ENCODE results near the gene ANXA3. TPM values are rescaled to one million over a fixed set of nuclear protein-coding genes. Genes with fewer than 3 reads are reported as not detected.

Gene ANXA3
- total RNA-seq, 4 donors from 2014 or later = 13.5 to 34.3 (median 21.2) TPM

DNA sequence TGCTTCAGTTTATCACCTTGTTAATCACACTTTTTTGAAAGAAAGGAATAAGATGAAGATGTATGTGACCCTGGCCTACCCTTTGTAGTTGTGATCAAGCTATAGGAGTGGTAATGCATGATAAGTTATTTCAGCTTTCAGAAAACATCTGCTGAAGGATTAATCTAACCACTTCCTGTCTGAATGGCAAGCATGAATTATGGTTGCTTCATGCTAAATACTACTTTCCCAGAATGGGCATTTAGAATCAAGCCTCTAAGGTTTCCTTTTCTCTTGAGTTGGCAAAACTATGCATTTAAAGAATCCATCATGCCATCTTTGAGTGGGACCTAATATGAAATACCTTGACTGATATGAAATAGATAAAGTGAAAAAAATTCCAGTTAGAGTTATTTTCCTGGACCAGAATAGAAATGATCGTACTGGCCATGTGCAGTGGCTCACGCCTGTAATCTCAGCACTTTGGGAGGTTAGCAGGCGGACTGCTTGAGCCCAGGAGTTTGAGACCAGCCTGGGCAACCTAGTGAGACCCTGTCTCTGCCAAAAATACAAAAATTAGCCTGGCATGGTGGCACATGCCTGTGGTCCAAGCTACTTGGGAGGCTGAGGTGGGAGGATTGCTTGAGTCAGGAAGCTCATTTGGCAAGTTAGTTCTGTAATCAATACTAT, 59.1 kb downstream of the ANXA3 start:
- DNase-seq (ENCODE audit: low spot score in 2 of 2) = no peak

GRCh38 chr4:78611215-78611558, 59.6 kb downstream of the ANXA3 start:
- TF ChIP-seq POLR2A (IDR thresholded peaks at IDR 0.05) (no peak), CTCF (IDR thresholded peaks at IDR 0.05) (no peak)
- no peak for DNase-seq (ENCODE audit: low spot score in 2 of 2)
- H3K4me3 ChIP-seq (ENCODE audit: low read depth, poor library complexity, severe bottlenecking) = no peak overlapping the region
- intact Hi-C loops (cut with DNase I; ENCODE audit: low total_unique reads) = loop anchor here (5.0 kb wide), 1 partner anchor 256 kb away; no protein-coding TSS in a partner anchor
- WGBS, 2 donors = 74 to 77% methylated on average over 2 of the region's 2 CpGs

More for the DNA sequence above, 59.1 kb downstream of the ANXA3 start:
- TF ChIP-seq POLR2A (IDR thresholded peaks at IDR 0.05) (no peak), CTCF (IDR thresholded peaks at IDR 0.05) (no peak)
- intact Hi-C loops (cut with DNase I; ENCODE audit: low total_unique reads) = loop anchor here (5.0 kb wide), 1 partner anchor 257 kb away; no protein-coding TSS in a partner anchor
- no peak overlapping the region for H3K4me3 ChIP-seq (ENCODE audit: low read depth, poor library complexity, severe bottlenecking)
- WGBS, 2 donors = 82 to 83% methylated on average over 3 of the region's 3 CpGs

DNA sequence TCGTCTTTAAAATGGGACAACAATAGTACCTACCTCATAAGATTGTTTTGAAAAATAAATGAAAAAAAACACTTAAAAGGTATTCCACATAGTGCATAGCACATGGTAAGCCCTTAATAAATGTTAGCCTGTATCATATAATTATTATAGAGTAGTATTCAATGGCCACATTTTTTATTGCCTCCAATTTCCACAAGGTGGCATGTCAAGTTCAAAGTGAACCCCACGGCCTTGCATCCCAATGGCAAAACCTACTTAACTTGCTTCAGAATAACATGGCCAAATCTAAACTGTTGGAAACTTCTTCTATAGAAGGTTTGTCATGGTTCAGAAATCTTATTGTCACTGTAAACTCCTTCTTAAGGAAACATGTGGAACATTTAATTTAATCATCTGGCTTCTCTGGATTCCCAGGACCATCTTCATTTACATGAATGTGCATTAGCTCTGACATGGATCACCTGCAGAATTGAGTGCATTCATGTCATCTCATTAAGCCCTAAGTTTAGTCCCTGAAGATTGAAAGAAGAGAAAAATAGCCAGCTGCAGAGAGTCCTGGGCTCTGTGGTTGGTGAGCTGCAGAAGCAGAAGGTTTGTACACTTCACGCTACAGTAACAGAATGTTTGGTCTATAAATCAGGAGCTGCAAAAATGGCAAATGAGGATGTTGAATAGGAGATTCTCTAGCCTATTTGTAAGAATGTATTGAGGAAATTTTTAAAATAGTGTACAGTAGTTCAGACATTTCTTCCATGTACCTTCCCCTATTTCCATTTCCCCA, 61.0 kb downstream of the ANXA3 start:
- TF ChIP-seq POLR2A (IDR thresholded peaks at IDR 0.05) (no peak), CTCF (IDR thresholded peaks at IDR 0.05) (no peak)
- intact Hi-C loops (cut with DNase I; ENCODE audit: low total_unique reads) = loop anchor here (5.0 kb wide), 1 partner anchor 255 kb away; no protein-coding TSS in a partner anchor
- H3K4me3 ChIP-seq (ENCODE audit: low read depth, poor library complexity, severe bottlenecking) = no peak overlapping the region
- no peak for DNase-seq (ENCODE audit: low spot score in 2 of 2)
- 58 to 62% methylated on average over 3 of the region's 3 CpGs for WGBS, 2 donors

DNA sequence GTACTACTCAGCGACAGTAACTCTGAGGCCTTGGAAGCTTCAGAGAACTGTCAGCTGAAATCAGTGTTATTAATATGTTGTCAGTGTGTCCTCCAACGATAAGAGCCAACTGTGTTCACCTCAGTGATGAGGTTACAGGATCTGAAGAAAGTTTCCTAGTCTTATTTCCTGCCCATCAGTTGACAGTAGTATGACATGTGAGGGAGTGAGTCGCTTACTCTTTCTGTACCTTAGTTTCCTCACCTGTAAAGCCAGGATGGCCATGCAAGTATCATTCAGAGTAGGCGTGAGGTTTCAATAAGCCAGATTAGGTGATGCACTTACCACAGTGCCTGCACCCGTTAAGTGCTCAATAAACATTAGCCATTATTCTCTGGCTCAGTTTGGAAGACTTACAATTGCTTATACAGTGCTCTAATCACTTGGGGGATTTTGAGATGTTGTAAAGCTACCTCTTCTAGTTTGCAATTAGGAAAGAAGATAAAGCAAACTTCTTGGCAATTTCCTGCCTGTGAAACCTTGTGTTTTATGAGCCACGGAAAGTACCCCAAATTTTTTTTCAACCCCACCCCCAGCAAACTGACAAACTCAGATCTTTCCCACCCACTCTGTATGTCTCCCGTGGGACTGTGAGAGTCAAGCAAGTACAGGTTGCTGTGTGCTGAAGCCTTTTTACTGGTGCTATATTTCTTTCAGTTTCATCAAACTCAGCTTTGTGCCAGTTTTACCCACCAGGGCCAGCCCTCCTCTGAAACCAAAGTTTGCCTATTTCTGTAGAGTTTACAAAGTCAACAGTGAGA, 62.2 kb downstream of the ANXA3 start:
- 68 to 71% methylated on average over 7 of the region's 7 CpGs for WGBS, 2 donors
- no peak overlapping the region for H3K4me3 ChIP-seq (ENCODE audit: low read depth, poor library complexity, severe bottlenecking)
- TF ChIP-seq CTCF (IDR thresholded peaks at IDR 0.05) (no peak), POLR2A (IDR thresholded peaks at IDR 0.05) (no peak)
- intact Hi-C loops (cut with DNase I; ENCODE audit: low total_unique reads) = loop anchor here (5.0 kb wide), 1 partner anchor 254 kb away; no protein-coding TSS in a partner anchor
- no peak for DNase-seq (ENCODE audit: low spot score in 2 of 2)

- DNase-seq (ENCODE audit: low spot score in 2 of 2) = no peak
- intact Hi-C loops (cut with DNase I; ENCODE audit: low total_unique reads) = no loop called here
- TF ChIP-seq CTCF (IDR thresholded peaks at IDR 0.05) (no peak), POLR2A (IDR thresholded peaks at IDR 0.05) (no peak)
- 55 to 62% methylated on average over 7 of the region's 7 CpGs for WGBS, 2 donors
- no peak overlapping the region for H3K4me3 ChIP-seq (ENCODE audit: low read depth, poor library complexity, severe bottlenecking)
These were observed 64.5 kb downstream of the ANXA3 start for GRCh38 chr4:78616046-78616498.
